ENCODE measurements around the gene GTF2A1.
"Not testable (repeated sequence)": the region's sequence is repeated elsewhere in the genome, so short reads cannot be mapped to it uniquely, and the experiment has no call there.

GTF2A1 gene

DNA sequence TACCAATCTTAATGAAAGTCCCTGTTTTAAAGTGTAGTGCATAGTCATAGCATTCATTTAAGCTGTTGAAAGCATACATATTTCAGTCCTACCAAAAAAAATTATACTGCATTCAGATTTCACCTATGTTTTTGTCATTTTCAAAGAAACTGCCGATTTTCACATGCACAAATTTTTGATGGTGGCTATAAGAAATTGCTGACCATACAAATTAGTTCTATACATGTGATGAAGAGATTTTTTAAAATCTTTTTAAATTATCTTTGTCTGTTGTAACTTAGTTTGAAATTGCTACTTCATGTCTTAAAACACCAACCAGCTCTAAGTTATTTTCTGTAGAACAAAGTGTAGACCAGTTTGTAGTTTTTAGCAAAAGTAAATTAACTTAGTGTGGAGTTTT lies 3.5 kb upstream of the GTF2A1 start:
- peaks cover 0 to 5% of the 10 kb centered on the region in 2 donors for H3K4me1 ChIP-seq (ENCODE audit: control insufficient read depth in 1 of 2, insufficient read depth in 2 of 2, low read length in 2 of 2)
- no peak overlapping the region for H3K4me3 ChIP-seq (ENCODE audit: low read depth in 1 of 2, low read length in 2 of 2)
- H3K27me3 ChIP-seq (ENCODE audit: low read depth, low read length) = no peaks in the 10 kb centered on the region
- no peaks in the 10 kb centered on the region for H3K9me3 ChIP-seq (ENCODE audit: control insufficient read depth in 1 of 2, low read length in 2 of 2)
- H3K36me3 ChIP-seq (ENCODE audit: control insufficient read depth in 1 of 2, insufficient read depth in 2 of 2, low read length in 2 of 2) = no peaks in the 10 kb centered on the region
- H3K27ac ChIP-seq (ENCODE audit: low read length) = no peak overlapping the region

DNA sequence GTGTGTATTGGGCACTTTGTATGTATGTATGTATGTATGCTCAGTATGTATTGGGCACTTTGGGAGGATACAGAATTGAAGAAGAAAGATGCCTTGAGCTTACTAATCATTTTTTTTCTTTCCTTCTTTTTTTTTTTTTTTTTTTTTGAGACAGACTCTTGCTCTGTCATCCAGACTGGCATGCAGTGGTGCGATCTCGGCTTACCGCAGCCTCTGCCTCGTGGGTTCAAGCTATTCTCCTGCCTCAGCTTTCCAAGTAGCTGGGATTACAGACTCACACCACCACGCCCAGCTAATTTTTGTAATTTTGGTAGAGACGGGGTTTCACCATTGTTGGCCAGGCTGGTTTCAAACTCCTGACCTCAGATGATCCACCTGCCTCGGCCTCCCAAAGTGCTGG lies 3.0 kb upstream of the GTF2A1 start:
- H3K9me3 ChIP-seq (ENCODE audit: control insufficient read depth in 1 of 2, low read length in 2 of 2); H3K27me3 ChIP-seq (ENCODE audit: low read depth, low read length); H3K4me1 ChIP-seq (ENCODE audit: control insufficient read depth in 1 of 2, insufficient read depth in 2 of 2, low read length in 2 of 2); H3K27ac ChIP-seq (ENCODE audit: low read length); H3K36me3 ChIP-seq (ENCODE audit: control insufficient read depth in 1 of 2, insufficient read depth in 2 of 2, low read length in 2 of 2); H3K4me3 ChIP-seq (ENCODE audit: low read depth in 1 of 2, low read length in 2 of 2): not testable (repeated sequence)

DNA sequence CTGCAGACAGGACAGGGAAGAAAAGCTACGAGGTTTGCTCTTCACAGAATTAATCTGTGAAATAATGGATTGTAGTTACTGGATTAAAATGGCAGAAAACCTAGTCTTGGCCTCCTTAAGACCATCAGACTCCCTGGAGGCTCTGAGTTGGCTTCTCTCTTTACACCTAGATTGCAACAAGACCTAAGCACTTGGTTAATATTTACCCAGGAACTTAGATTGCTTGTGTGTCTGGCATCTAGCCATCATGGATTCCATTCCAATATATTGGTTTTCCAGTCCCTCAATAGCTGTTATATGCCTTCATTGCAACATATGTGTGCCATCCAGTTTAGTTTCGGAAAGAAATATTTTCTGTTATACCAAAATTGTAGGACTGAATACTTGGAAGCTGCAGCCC lies 1.9 kb upstream of the GTF2A1 start:
- Histone ChIP-seq H3K36me3 (ENCODE audit: control insufficient read depth in 1 of 2, insufficient read depth in 2 of 2, low read length in 2 of 2) (no peaks in the 10 kb centered on the region), H3K27me3 (ENCODE audit: low read depth, low read length) (no peaks in the 10 kb centered on the region), H3K4me1 (ENCODE audit: control insufficient read depth in 1 of 2, insufficient read depth in 2 of 2, low read length in 2 of 2) (peaks cover 5% of the 10 kb centered on the region in 2 donors), H3K27ac (ENCODE audit: low read length) (no peak overlapping the region), H3K4me3 (ENCODE audit: low read depth in 1 of 2, low read length in 2 of 2) (no peak overlapping the region), H3K9me3 (ENCODE audit: control insufficient read depth in 1 of 2, low read length in 2 of 2) (no peaks in the 10 kb centered on the region)

DNA sequence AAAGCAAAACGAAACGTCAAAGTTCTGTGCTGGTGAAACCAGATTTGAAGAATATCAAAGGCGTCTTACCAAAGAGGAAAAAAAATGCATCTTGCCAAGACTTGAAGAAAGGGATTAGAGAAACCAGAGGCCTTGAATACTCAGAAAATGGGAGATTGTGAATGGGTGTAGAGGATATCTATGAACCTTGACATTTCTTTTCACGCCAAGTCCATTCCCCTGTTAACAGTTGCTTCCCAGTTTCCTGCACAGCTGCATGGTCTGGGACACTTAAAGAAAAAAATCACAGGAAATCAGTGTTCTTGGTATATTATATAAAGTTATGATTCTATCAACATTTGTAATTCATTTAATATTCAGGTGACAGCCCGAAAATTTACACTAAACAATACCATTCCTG lies 1.4 kb upstream of the GTF2A1 start:
- H3K4me3 ChIP-seq (ENCODE audit: low read depth in 1 of 2, low read length in 2 of 2) = peak overlapping the region; percentile 76 to 86

DNA sequence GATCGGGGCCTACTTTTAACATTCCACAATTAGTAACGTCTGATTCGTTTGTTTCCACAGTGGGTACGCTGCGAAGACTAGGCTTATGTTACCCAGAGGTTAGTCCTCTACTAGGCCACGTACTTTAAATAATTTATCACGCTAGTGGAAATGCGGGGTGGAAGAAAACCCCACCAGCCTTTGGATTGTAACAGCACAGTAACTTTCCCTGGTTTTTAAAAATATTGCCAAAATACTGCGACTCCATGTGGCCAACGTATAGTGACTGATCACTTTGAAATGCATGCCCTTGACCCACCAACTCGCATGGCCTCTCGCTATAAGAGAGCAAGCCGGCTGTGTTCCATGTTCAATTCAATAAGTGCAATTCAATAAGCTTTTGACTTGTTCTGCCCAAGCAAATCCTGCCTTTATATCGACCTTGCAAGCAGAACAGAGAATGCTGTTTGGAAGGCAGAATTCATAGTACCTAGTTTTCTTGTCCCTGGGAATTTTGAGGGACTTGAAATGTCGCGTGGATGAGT lies 882 bp upstream of the GTF2A1 start:
- Histone ChIP-seq H3K27me3 (ENCODE audit: low read depth, low read length) (no peaks in the 10 kb centered on the region), H3K4me3 (ENCODE audit: low read depth in 1 of 2, low read length in 2 of 2) (peak overlapping the region; percentile 76 to 86), H3K9me3 (ENCODE audit: control insufficient read depth in 1 of 2, low read length in 2 of 2) (no peaks in the 10 kb centered on the region), H3K4me1 (ENCODE audit: control insufficient read depth in 1 of 2, insufficient read depth in 2 of 2, low read length in 2 of 2) (peaks cover 5 to 15% of the 10 kb centered on the region in 2 donors), H3K36me3 (ENCODE audit: control insufficient read depth in 1 of 2, insufficient read depth in 2 of 2, low read length in 2 of 2) (no peaks in the 10 kb centered on the region), H3K27ac (ENCODE audit: low read length) (peak overlapping the region; percentile 95)

More for the DNA sequence above, 1.4 kb upstream of the GTF2A1 start:
- Histone ChIP-seq H3K27ac (ENCODE audit: low read length) (peak overlapping the region; percentile 95), H3K9me3 (ENCODE audit: control insufficient read depth in 1 of 2, low read length in 2 of 2) (no peaks in the 10 kb centered on the region), H3K27me3 (ENCODE audit: low read depth, low read length) (no peaks in the 10 kb centered on the region), H3K4me1 (ENCODE audit: control insufficient read depth in 1 of 2, insufficient read depth in 2 of 2, low read length in 2 of 2) (peaks cover 5 to 11% of the 10 kb centered on the region in 2 donors), H3K36me3 (ENCODE audit: control insufficient read depth in 1 of 2, insufficient read depth in 2 of 2, low read length in 2 of 2) (no peaks in the 10 kb centered on the region)

DNA sequence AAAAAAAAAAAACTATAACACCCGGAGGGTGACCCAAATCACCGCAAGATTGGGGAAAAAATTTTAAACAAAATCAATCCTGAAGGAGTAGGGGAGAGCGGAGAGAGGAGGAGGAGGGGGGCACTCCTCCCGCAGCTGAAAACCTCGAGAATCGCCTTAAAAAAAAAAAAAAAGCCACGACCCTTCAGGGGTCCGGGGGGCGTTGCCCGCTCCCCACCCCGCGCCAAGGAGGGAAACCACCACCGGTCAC lies 254 bp downstream of the GTF2A1 start:
- H3K4me3 ChIP-seq (ENCODE audit: low read depth in 1 of 2, low read length in 2 of 2) = peak overlapping the region; percentile 76 to 85
- H3K9me3 ChIP-seq (ENCODE audit: control insufficient read depth in 1 of 2, low read length in 2 of 2) = no peaks in the 10 kb centered on the region
- H3K4me1 ChIP-seq (ENCODE audit: control insufficient read depth in 1 of 2, insufficient read depth in 2 of 2, low read length in 2 of 2) = peaks cover 5 to 15% of the 10 kb centered on the region in 2 donors
- no peaks in the 10 kb centered on the region for H3K27me3 ChIP-seq (ENCODE audit: low read depth, low read length)
- peaks cover 0 to 2% of the 10 kb centered on the region in 2 donors for H3K36me3 ChIP-seq (ENCODE audit: control insufficient read depth in 1 of 2, insufficient read depth in 2 of 2, low read length in 2 of 2)
- peak overlapping the region; percentile 96 for H3K27ac ChIP-seq (ENCODE audit: low read length)

DNA sequence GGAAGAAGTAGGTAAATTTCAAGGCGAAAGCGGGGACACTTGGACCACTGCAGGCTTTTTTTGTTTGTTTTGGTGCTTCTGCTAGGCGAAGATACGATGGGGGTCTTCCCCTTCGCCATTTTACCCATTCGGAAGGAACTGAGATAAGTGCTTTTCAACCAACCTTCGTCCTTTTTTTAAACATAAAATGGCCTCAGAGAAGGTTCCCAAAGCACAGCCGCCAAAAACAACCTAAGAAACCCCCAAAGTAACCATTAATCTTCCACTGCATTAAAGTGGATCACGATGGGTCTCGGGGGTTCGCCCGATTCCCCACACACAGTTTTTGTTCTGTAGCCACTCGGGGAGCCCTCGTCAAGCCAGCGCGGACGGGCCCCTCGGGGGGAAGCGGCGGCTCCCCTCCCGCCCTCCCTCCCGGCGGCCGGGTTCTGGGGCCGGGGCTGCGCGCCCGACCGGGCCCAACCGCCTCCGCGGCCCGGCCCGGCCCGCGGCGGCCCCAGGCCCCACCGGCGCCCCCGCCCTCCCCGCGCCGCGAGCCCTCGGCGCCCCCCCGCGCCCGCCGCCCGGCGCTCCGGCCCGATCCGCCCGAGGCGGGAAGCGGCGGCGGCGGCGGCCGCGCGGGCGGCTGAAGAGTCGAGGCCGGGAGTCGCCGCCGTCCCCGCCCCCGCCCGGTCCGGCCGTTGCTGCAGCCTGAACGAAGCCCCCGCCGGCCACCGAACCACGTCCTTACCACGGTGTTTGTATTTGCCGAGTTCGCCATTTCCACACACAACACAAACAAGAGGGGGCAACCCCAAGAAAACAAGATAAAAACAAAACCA lies 790 bp downstream of the GTF2A1 start:
- Histone ChIP-seq H3K27me3 (ENCODE audit: low read depth, low read length) (no peaks in the 10 kb centered on the region), H3K4me3 (ENCODE audit: low read depth in 1 of 2, low read length in 2 of 2) (peak overlapping the region; percentile 76 to 94), H3K36me3 (ENCODE audit: control insufficient read depth in 1 of 2, insufficient read depth in 2 of 2, low read length in 2 of 2) (peaks cover 0 to 7% of the 10 kb centered on the region in 2 donors), H3K27ac (ENCODE audit: low read length) (peak overlapping the region; percentile 100), H3K4me1 (ENCODE audit: control insufficient read depth in 1 of 2, insufficient read depth in 2 of 2, low read length in 2 of 2) (peaks cover 5 to 15% of the 10 kb centered on the region in 2 donors), H3K9me3 (ENCODE audit: control insufficient read depth in 1 of 2, low read length in 2 of 2) (no peaks in the 10 kb centered on the region)

DNA sequence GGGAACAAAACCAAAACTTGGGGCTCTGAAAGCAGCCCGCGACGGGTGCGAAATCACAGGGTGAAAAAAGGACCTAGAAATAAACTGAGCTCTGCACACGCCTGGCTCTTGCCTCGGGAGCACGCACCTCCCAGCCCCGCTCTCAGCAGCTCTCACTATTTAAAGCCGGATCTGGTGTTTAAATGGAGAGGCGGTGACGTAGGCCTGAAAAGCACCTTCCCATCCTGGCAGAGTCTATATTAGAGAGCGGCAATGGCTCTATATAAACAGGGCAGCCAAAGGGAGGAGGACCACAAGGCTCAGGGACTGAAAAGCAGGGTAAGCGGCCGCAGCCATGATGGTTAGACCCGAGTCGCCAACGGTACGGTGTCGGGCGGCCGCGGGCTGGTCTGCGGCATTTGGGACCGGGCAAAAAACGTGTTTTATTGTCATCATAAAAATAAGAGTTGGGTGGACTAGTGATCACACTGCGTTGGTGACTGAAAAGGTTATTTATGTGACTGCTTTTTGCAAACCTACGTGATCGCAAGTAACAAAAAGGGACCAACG lies 1.5 kb downstream of the GTF2A1 start:
- Histone ChIP-seq H3K9me3 (ENCODE audit: control insufficient read depth in 1 of 2, low read length in 2 of 2) (no peaks in the 10 kb centered on the region), H3K27ac (ENCODE audit: low read length) (peak overlapping the region; percentile 100), H3K4me1 (ENCODE audit: control insufficient read depth in 1 of 2, insufficient read depth in 2 of 2, low read length in 2 of 2) (peaks cover 5 to 15% of the 10 kb centered on the region in 2 donors), H3K27me3 (ENCODE audit: low read depth, low read length) (no peaks in the 10 kb centered on the region), H3K36me3 (ENCODE audit: control insufficient read depth in 1 of 2, insufficient read depth in 2 of 2, low read length in 2 of 2) (peaks cover under 1 to 7% of the 10 kb centered on the region in 2 donors), H3K4me3 (ENCODE audit: low read depth in 1 of 2, low read length in 2 of 2) (peak overlapping the region; percentile 71 to 94)

DNA sequence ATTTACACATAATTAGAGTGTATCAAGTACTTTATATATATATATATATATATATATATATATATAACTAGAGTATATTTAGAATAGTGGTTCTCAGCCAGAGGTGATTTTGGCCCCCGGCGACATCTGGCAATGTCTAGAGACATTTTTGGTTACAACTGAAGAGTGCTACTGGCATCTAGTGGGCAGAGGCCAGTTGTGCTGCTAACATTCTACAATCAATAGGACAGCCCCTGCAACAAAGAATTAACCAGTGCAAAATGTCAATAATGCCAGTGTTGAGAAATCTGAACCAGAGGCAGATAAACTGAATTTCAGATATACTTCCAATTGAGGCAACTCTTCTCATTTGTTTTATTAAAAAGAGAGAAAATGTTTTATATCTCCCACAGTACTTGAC lies 8.9 kb downstream of the GTF2A1 start:
- Histone ChIP-seq H3K9me3 (ENCODE audit: control insufficient read depth in 1 of 2, low read length in 2 of 2) (no peaks in the 10 kb centered on the region), H3K4me3 (ENCODE audit: low read depth in 1 of 2, low read length in 2 of 2) (no peak overlapping the region), H3K4me1 (ENCODE audit: control insufficient read depth in 1 of 2, insufficient read depth in 2 of 2, low read length in 2 of 2) (peaks cover 0 to 12% of the 10 kb centered on the region in 2 donors), H3K27me3 (ENCODE audit: low read depth, low read length) (no peaks in the 10 kb centered on the region), H3K36me3 (ENCODE audit: control insufficient read depth in 1 of 2, insufficient read depth in 2 of 2, low read length in 2 of 2) (peaks cover 5 to 18% of the 10 kb centered on the region in 2 donors), H3K27ac (ENCODE audit: low read length) (no peak overlapping the region)

DNA sequence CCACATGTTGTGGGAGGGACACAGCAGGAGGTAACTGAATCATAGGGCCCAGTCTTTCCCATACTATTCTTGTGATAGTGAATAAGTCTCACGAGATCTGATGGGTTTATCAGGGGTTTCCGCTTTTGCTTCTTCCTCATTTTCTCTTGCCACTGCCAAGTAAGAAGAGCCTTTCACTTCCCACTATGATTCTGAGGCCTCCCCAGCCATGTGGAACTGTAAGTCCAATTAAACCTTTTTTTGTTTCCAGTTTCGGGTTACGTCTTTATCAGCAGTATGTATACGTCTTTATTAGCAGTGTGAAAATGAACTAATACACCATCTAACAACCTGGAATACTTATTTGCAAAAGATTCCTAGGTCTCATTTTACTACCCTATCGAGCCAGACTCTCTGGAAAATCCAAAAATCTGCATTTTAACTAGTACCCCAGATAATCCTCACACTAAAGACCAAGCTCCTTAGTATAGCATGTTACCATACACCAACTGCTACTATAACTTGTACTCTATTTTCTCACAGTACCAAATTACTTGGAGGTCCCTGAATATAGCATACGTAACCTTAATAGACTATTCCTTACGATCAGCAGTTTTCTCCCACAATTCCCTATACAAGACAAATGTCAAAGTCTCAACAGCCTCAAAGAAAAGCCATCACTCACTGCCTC lies 11.5 kb downstream of the GTF2A1 start:
- no peak overlapping the region for H3K4me3 ChIP-seq (ENCODE audit: low read depth in 1 of 2, low read length in 2 of 2)
- H3K36me3 ChIP-seq (ENCODE audit: control insufficient read depth in 1 of 2, insufficient read depth in 2 of 2, low read length in 2 of 2) = peaks cover 5 to 14% of the 10 kb centered on the region in 2 donors

DNA sequence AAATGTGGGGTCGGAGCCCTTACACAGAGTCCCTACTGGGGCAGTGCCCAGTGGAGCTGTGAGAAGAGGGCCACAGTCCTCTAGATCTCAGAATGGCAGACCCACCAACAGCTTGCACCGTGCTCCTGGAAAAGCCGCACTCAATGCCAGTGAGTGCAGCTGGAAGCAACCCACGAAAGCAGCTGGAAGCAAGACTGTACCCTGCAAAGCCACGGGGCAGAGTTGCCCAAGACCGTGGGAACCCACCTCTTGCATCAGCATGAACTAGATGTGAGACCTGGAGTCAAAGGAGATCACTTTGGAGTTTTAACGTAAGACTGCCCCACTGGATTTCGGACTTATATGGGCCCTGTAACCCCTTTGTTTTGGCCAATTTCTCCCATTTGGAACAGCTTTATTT lies 12.3 kb downstream of the GTF2A1 start:
- Histone ChIP-seq H3K9me3 (ENCODE audit: control insufficient read depth in 1 of 2, low read length in 2 of 2) (no peaks in the 10 kb centered on the region), H3K4me3 (ENCODE audit: low read depth in 1 of 2, low read length in 2 of 2) (no peak overlapping the region), H3K36me3 (ENCODE audit: control insufficient read depth in 1 of 2, insufficient read depth in 2 of 2, low read length in 2 of 2) (peaks cover 0 to 17% of the 10 kb centered on the region in 2 donors), H3K27ac (ENCODE audit: low read length) (no peak overlapping the region), H3K27me3 (ENCODE audit: low read depth, low read length) (no peaks in the 10 kb centered on the region), H3K4me1 (ENCODE audit: control insufficient read depth in 1 of 2, insufficient read depth in 2 of 2, low read length in 2 of 2) (peaks cover 0 to 17% of the 10 kb centered on the region in 2 donors)

More for the DNA sequence above, 11.5 kb downstream of the GTF2A1 start:
- no peaks in the 10 kb centered on the region for H3K27me3 ChIP-seq (ENCODE audit: low read depth, low read length)
- peaks cover 0 to 17% of the 10 kb centered on the region in 2 donors for H3K4me1 ChIP-seq (ENCODE audit: control insufficient read depth in 1 of 2, insufficient read depth in 2 of 2, low read length in 2 of 2)
- no peaks in the 10 kb centered on the region for H3K9me3 ChIP-seq (ENCODE audit: control insufficient read depth in 1 of 2, low read length in 2 of 2)
- peak overlapping the region; percentile 37 for H3K27ac ChIP-seq (ENCODE audit: low read length)
